SK-N-SH (cell line): ENCODE measurements around the gene KLK14. TPM values are rescaled to one million over a fixed set of nuclear protein-coding genes. Genes with fewer than 3 reads are reported as not detected.

Experiments used
- CTCF ChIA-PET: fragments of 300-600, 350-600 bp; formaldehyde crosslinking; extraction: SDS; loops from one replicate; lab custom pipeline; 2021; lab: Yijun Ruan, JAX
- POLR2A ChIA-PET: fragments of 350-600 bp; sonication (Branson Sonifier 250); formaldehyde crosslinking; extraction: SDS; loops from one replicate; lab custom pipeline; 2020; ENCODE audit warnings: antibody characterized with exemption, inconsistent platforms; lab: Yijun Ruan, JAX
- DNase-seq: peaks from one replicate; pipeline ENCODE4 v3.0.0; 2012
- H2AFZ ChIP-seq: fragments of 200-600 bp; sonication (generic); 2 replicates; pipeline ENCODE4 v1.8.1; 2016; ENCODE audit warnings: antibody characterized with exemption, mild to moderate bottlenecking, low read depth
- H3F3A ChIP-seq: fragments of 200-600 bp; sonication (generic); replicated peaks from 2 replicates; pipeline ENCODE3; 2016; ENCODE audit warnings: antibody characterized with exemption, mild to moderate bottlenecking; ENCODE audit not compliant: insufficient read depth
- H3K27ac ChIP-seq, 2 experiments: fragments of 200-500 bp in 1 of 2; fragments of 200-600 bp in 1 of 2; sonication (Bioruptor generic) in 1 of 2; sonication (generic), shearing (Covaris generic) in 1 of 2; 2 replicates each; pipeline versions ENCODE4 v1.5.1 to v1.6.1; 2014 to 2016; ENCODE audit warnings: low read depth in 2 of 2, inconsistent platforms in 1 of 2, low read length in 1 of 2, mild to moderate bottlenecking in 1 of 2, mixed read lengths in 1 of 2
- H3K27me3 ChIP-seq: fragments of 200-600 bp; sonication (generic), shearing (Covaris generic); 2 replicates; pipeline ENCODE4 v1.6.1; 2016; ENCODE audit warnings: mixed run types; ENCODE audit not compliant: insufficient read depth
- H3K36me3 ChIP-seq, 2 experiments: fragments of 200-500 bp in 1 of 2; fragments of 200-600 bp in 1 of 2; sonication (Bioruptor generic) in 1 of 2; sonication (generic) in 1 of 2; replicated peaks in 1 of 2; 2 replicates each; pipeline versions ENCODE3 to v1.5.1; 2014 to 2016; ENCODE audit warnings: low read length in 1 of 2, mild to moderate bottlenecking in 1 of 2; ENCODE audit not compliant: insufficient read depth in 2 of 2, control insufficient read depth in 1 of 2
- H3K4me1 ChIP-seq, 2 experiments: fragments of 200-500 bp in 1 of 2; fragments of 200-600 bp in 1 of 2; sonication (Bioruptor generic) in 1 of 2; sonication (generic), shearing (Covaris generic) in 1 of 2; 2 replicates each; pipeline versions ENCODE4 v1.5.1 to v1.6.1; 2014 to 2016; ENCODE audit warnings: low read depth in 1 of 2, low read length in 1 of 2, mixed run types in 1 of 2; ENCODE audit not compliant: insufficient read depth in 2 of 2, control insufficient read depth in 1 of 2
- H3K4me2 ChIP-seq: fragments of 200-600 bp; sonication (generic), shearing (Covaris generic); 2 replicates; pipeline ENCODE4 v1.6.1; 2017; ENCODE audit warnings: mixed run types
- H3K4me3 ChIP-seq, 2 experiments: fragments of 200-500 bp in 1 of 2; fragments of 200-600 bp in 1 of 2; sonication (Bioruptor generic) in 1 of 2; sonication (generic), shearing (Covaris generic) in 1 of 2; 2 replicates each; pipeline versions ENCODE4 v1.5.1 to v1.8.1; 2014 to 2016; ENCODE audit warnings: low read depth in 2 of 2, inconsistent platforms in 1 of 2, low read length in 1 of 2, mild to moderate bottlenecking in 1 of 2, mixed read lengths in 1 of 2, moderate library complexity in 1 of 2
- H3K79me2 ChIP-seq: fragments of 200-600 bp; sonication (generic); 2 replicates; pipeline ENCODE4 v1.8.1; 2017; ENCODE audit warnings: mild to moderate bottlenecking; ENCODE audit not compliant: insufficient read depth
- H3K9ac ChIP-seq: fragments of 200-600 bp; sonication (generic); 2 replicates; pipeline ENCODE4 v1.6.1; 2017; ENCODE audit warnings: mixed run types
- H3K9me2 ChIP-seq: fragments of 200-600 bp; sonication (generic); 2 replicates; pipeline ENCODE4 v1.6.1; 2017; ENCODE audit warnings: mixed run types
- H3K9me3 ChIP-seq: fragments of 200-600 bp; sonication (generic); 2 replicates; pipeline ENCODE4 v1.6.1; 2017; ENCODE audit warnings: mixed run types, mild to moderate bottlenecking, moderate library complexity
- H4K20me1 ChIP-seq: fragments of 200-600 bp; sonication (generic); 2 replicates; pipeline ENCODE4 v1.6.1; 2017; ENCODE audit warnings: mild to moderate bottlenecking, mixed run types; ENCODE audit not compliant: insufficient read depth
- CTCF ChIP-seq: fragments of 200-600 bp; sonication (generic); IDR thresholded peaks from 2 replicates; pipeline ENCODE4 v1.6.1; 2017; ENCODE audit warnings: antibody characterized with exemption, mild to moderate bottlenecking, moderate library complexity
- EP300 ChIP-seq, 2 experiments: IDR thresholded peaks; 2 replicates each; pipeline versions ENCODE4 v1.4.0 to v1.6.1; 2012; ENCODE audit warnings: borderline replicate concordance in 1 of 2, low read depth in 1 of 2, low read length in 1 of 2
- EZH2phosphoT487 ChIP-seq: fragments of 200-600 bp; sonication (generic); IDR thresholded peaks from 2 replicates; pipeline ENCODE4 v1.6.1; 2017; ENCODE audit warnings: low read depth, mixed run types, mild to moderate bottlenecking, antibody characterized with exemption, moderate library complexity, borderline replicate concordance
- GABPA ChIP-seq: IDR thresholded peaks from 2 replicates; pipeline ENCODE4 v1.4.0; 2012; ENCODE audit warnings: low read depth, mild to moderate bottlenecking
- MXI1 ChIP-seq: IDR thresholded peaks from 2 replicates; pipeline ENCODE4 v1.6.1; 2012; ENCODE audit warnings: mild to moderate bottlenecking, low read depth, low read length, improper control_type of control experiment
- NRF1 ChIP-seq: IDR thresholded peaks from 2 replicates; pipeline ENCODE4 v1.6.1; 2012; ENCODE audit warnings: low read depth, mild to moderate bottlenecking, low read length
- PBX3 ChIP-seq: IDR thresholded peaks from 2 replicates; pipeline ENCODE4; 2012
- POLR2AphosphoS5 ChIP-seq: IDR thresholded peaks from 2 replicates; pipeline ENCODE4 v1.6.1; 2012; ENCODE audit warnings: low read depth, low read length
- RCOR1 ChIP-seq: fragments of 150-350 bp; IDR thresholded peaks from 2 replicates; pipeline ENCODE4 v1.6.1; 2017; ENCODE audit warnings: antibody characterized with exemption, low read length
- RFX5 ChIP-seq: IDR thresholded peaks from 2 replicates; pipeline ENCODE4 v1.6.1; 2012; ENCODE audit warnings: mild to moderate bottlenecking, improper control_type of control experiment, low read length
- RXRA ChIP-seq: IDR thresholded peaks from 2 replicates; pipeline ENCODE4 v1.4.0; 2012; ENCODE audit warnings: low read depth, mild to moderate bottlenecking, borderline replicate concordance
- SMC3 ChIP-seq: IDR thresholded peaks from 2 replicates; pipeline ENCODE4 v1.6.1; 2012; ENCODE audit warnings: low read depth, low read length, improper control_type of control experiment
- USF2 ChIP-seq: fragments of 150-350 bp; IDR thresholded peaks from 2 replicates; pipeline ENCODE4 v1.6.1; 2017; ENCODE audit warnings: antibody characterized with exemption, low read length, low read depth, borderline replicate concordance
- YY1 ChIP-seq: IDR thresholded peaks from 2 replicates; pipeline ENCODE4 v1.4.0; 2012; ENCODE audit warnings: low read depth, mild to moderate bottlenecking
- WGBS: methylation state at CpG from one replicate; pipeline ENCODE4 v1.1.6; 2017; ENCODE audit warnings: low lambda C conversion rate; 5-methylcytosine and 5-hydroxymethylcytosine counted together
- polyA plus RNA-seq, 3 experiments: library from polyadenylated mRNA; depleted of rRNA; stranded (reverse); fragments of >200 nt; gene quantifications; 2 replicates each; pipeline ENCODE4 v1.2.3, GENCODE V29; 2012
- TF ChIP-seq, protein P1 (sequence below): IDR thresholded peaks from 2 replicates; pipeline ENCODE4 v1.6.1; 2012; ENCODE audit warnings: mild to moderate bottlenecking, low read depth, low read length, moderate library complexity
- TF ChIP-seq, protein P2 (sequence below): fragments of 150-350 bp; IDR thresholded peaks from 2 replicates; pipeline ENCODE4 v1.6.1; 2016; ENCODE audit warnings: mild to moderate bottlenecking, low read depth, low read length
- TF ChIP-seq, protein P3 (sequence below): IDR thresholded peaks from 2 replicates; pipeline ENCODE4 v1.4.0; 2012; ENCODE audit warnings: low read depth

Gene KLK14
- polyA plus RNA-seq, 1 of the 3 experiments (the other 2 are of a cell fraction), result 0.26 TPM

DNA sequence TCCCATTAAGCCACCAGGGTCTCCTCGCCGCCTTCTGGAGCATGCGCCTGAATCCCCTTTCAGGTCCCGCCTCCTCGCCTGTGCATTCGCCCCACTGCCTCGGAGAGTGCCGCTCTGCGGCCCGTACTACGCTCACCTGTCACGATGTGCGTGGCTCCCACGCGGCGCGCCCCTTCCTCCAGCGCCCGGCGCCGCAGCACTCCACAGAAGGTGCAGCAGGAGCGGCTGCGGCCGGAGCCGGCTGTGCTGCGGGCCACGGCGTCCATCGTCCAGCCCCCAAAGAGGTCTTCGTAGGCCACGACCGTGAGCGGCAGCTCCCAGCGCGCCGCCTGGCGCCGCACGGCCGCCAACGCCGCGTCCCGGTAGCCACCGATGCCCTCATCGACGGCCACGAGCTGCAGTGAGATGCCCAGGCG, 21.2 kb upstream of the KLK14 start (continued):
- TF ChIP-seq USF2 (no peak), EP300 (IDR thresholded peaks at IDR 0.05; ENCODE audit: borderline replicate concordance in 1 of 2, low read depth in 1 of 2, low read length in 1 of 2) (no peak), SMC3 (no peak)

GRCh38 chr19:51102991-51103390, 20.3 kb upstream of the KLK14 start:
- peaks cover 12% of the 10 kb centered on the region; the same call in 1 of the 2 replicates for H4K20me1 ChIP-seq
- no peaks in the 10 kb centered on the region for H3K9me3 ChIP-seq
- H3K4me1 ChIP-seq, result peaks cover 0 to 8% of the 10 kb centered on the region in 2 experiments; a peak in 2 of 4 replicates
- no peaks in the 10 kb centered on the region for H3K27me3 ChIP-seq
- H3K27ac ChIP-seq, result no peak overlapping the region
- 91% methylated on average over 7 of the region's 7 CpGs for WGBS
- H3K4me3 ChIP-seq, result no peak overlapping the region
- ChIA-PET CTCF (no interaction called here), POLR2A (no interaction called here)
- H3K9ac ChIP-seq, result no peak overlapping the region
- TF ChIP-seq POLR2AphosphoS5 (no peak), MXI1 (no peak), RXRA (no peak), EZH2phosphoT487 (no peak), PBX3 (no peak), EP300 (IDR thresholded peaks at IDR 0.05; ENCODE audit: borderline replicate concordance in 1 of 2, low read depth in 1 of 2, low read length in 1 of 2) (no peak), NRF1 (no peak), GABPA (no peak), YY1 (no peak), RFX5 (no peak), CTCF (no peak), RCOR1 (no peak)
- TF ChIP-seq, protein P1, sequence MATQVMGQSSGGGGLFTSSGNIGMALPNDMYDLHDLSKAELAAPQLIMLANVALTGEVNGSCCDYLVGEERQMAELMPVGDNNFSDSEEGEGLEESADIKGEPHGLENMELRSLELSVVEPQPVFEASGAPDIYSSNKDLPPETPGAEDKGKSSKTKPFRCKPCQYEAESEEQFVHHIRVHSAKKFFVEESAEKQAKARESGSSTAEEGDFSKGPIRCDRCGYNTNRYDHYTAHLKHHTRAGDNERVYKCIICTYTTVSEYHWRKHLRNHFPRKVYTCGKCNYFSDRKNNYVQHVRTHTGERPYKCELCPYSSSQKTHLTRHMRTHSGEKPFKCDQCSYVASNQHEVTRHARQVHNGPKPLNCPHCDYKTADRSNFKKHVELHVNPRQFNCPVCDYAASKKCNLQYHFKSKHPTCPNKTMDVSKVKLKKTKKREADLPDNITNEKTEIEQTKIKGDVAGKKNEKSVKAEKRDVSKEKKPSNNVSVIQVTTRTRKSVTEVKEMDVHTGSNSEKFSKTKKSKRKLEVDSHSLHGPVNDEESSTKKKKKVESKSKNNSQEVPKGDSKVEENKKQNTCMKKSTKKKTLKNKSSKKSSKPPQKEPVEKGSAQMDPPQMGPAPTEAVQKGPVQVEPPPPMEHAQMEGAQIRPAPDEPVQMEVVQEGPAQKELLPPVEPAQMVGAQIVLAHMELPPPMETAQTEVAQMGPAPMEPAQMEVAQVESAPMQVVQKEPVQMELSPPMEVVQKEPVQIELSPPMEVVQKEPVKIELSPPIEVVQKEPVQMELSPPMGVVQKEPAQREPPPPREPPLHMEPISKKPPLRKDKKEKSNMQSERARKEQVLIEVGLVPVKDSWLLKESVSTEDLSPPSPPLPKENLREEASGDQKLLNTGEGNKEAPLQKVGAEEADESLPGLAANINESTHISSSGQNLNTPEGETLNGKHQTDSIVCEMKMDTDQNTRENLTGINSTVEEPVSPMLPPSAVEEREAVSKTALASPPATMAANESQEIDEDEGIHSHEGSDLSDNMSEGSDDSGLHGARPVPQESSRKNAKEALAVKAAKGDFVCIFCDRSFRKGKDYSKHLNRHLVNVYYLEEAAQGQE, result no peak
- TF ChIP-seq, protein P2, sequence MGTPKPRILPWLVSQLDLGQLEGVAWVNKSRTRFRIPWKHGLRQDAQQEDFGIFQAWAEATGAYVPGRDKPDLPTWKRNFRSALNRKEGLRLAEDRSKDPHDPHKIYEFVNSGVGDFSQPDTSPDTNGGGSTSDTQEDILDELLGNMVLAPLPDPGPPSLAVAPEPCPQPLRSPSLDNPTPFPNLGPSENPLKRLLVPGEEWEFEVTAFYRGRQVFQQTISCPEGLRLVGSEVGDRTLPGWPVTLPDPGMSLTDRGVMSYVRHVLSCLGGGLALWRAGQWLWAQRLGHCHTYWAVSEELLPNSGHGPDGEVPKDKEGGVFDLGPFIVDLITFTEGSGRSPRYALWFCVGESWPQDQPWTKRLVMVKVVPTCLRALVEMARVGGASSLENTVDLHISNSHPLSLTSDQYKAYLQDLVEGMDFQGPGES, result no peak
- TF ChIP-seq, protein P3, sequence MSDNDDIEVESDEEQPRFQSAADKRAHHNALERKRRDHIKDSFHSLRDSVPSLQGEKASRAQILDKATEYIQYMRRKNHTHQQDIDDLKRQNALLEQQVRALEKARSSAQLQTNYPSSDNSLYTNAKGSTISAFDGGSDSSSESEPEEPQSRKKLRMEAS, result no peak
- no peak overlapping the region for H2AFZ ChIP-seq
- peaks cover 46% of the 10 kb centered on the region for H3K79me2 ChIP-seq
- no peak for DNase-seq
- H3K9me2 ChIP-seq, result no peaks in the 10 kb centered on the region
- H3K4me2 ChIP-seq, result no peak overlapping the region
- no peaks in the 10 kb centered on the region for H3F3A ChIP-seq
- H3K36me3 ChIP-seq, result peaks cover 11 to 37% of the 10 kb centered on the region in 2 experiments
